PC-9 (cell line): ENCODE data around the gene SIRT3.

Source experiments
- CTCF ChIP-seq: fragments of 200-600 bp; sonication (generic); conservative IDR thresholded peaks from 2 replicates; pipeline ENCODE4 v1.6.1; 2017; ENCODE audit warnings: mixed run types, antibody characterized with exemption, mild to moderate bottlenecking, moderate library complexity
- EZH2 ChIP-seq: fragments of 200-600 bp; sonication (generic); IDR thresholded peaks from 2 replicates; pipeline ENCODE4 v1.8.0; 2017; ENCODE audit warnings: antibody characterized with exemption, low read depth

- TF ChIP-seq CTCF (no peak), EZH2 (no peak)
These were observed 44.8 kb upstream of the SIRT3 start for GRCh38 chr11:280706-281485.
